ENCODE data around the gene SLC4A5.

SLC4A5 gene

DNA sequence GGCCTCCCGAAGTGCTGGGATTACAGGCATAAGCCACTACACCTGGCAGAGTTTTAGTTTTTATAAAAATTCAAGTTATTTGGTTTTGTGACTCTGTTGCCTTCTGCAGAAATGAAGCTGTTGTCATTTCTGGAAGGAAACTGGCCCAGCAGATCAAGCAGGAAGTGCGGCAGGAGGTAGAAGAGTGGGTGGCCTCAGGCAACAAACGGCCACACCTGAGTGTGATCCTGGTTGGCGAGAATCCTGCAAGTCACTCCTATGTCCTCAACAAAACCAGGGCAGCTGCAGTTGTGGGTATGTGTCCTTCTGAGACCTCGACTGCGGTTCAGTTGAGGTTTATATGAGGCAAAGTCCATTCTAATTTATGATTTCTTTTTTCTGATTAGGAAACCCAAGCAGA is 137.6 kb downstream of the SLC4A5 start:
- H3K27me3 ChIP-seq (ENCODE audit: control insufficient read depth, low read length): no peaks in the 10 kb centered on the region
- no peak overlapping the region for H3K27ac ChIP-seq (ENCODE audit: low read depth, low read length)
- peaks cover 89% of the 10 kb centered on the region for H3K79me2 ChIP-seq (ENCODE audit: control insufficient read depth, low read length)
- H3K4me3 ChIP-seq (ENCODE audit: low read length): no peak overlapping the region
- no peaks in the 10 kb centered on the region; the same call in 1 of the 2 replicates for H3F3A ChIP-seq (ENCODE audit: control insufficient read depth, insufficient read depth)
- peaks cover 33% of the 10 kb centered on the region for H3K4me1 ChIP-seq (ENCODE audit: control insufficient read depth, low read length)
- H3K9me2 ChIP-seq (replicated peaks; ENCODE audit: control insufficient read depth, low read length): no peaks in the 10 kb centered on the region
- peaks cover 38% of the 10 kb centered on the region for H4K20me1 ChIP-seq (ENCODE audit: control insufficient read depth, insufficient read depth, low read depth, low read length)
- no peak overlapping the region for H3K4me2 ChIP-seq (ENCODE audit: low read length)
- no peaks in the 10 kb centered on the region for H3K9me3 ChIP-seq (ENCODE audit: control insufficient read depth, insufficient read depth, low read length)
- peaks cover 95% of the 10 kb centered on the region for H3K36me3 ChIP-seq (ENCODE audit: control insufficient read depth, low read length)
- no peak for TF ChIP-seq EZH2phosphoT487 (IDR thresholded peaks at IDR 0.05; ENCODE audit: borderline replicate concordance, low read length)

DNA sequence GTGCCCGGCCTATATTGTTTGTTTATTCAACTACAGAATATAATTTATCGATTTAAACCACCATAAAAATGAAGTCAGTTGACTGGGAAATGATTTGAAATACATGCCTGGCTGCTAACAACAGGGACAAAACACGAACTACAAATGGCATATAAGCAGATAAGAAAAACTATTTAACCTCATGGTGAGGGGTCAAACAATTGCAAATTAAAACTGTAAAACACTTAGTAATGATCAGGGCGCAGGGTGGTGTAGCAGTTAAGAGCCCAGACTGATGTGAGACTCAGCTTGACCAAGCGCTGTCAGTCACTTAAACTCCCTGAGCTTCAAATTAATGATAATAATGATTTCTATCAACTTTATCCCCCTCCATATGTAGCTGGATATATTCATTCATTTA is 138.1 kb downstream of the SLC4A5 start:
- peaks cover 38% of the 10 kb centered on the region for H3K4me1 ChIP-seq (ENCODE audit: control insufficient read depth, low read length)
- H3K9me2 ChIP-seq (replicated peaks; ENCODE audit: control insufficient read depth, low read length): no peaks in the 10 kb centered on the region
- H3K4me2 ChIP-seq (ENCODE audit: low read length): peak overlapping the region; percentile 16; the same call in 1 of the 2 replicates
- peaks cover 94% of the 10 kb centered on the region for H3K79me2 ChIP-seq (ENCODE audit: control insufficient read depth, low read length)
- TF ChIP-seq CTCF (IDR thresholded peaks at IDR 0.05; ENCODE audit: low read depth, low read length, poor library complexity, severe bottlenecking) (no peak), EZH2phosphoT487 (IDR thresholded peaks at IDR 0.05; ENCODE audit: borderline replicate concordance, low read length) (no peak)
- H3F3A ChIP-seq (ENCODE audit: control insufficient read depth, insufficient read depth): no peaks in the 10 kb centered on the region; the same call in 1 of the 2 replicates
- H3K27ac ChIP-seq (ENCODE audit: low read depth, low read length): no peak overlapping the region
- no peaks in the 10 kb centered on the region for H3K9me3 ChIP-seq (ENCODE audit: control insufficient read depth, insufficient read depth, low read length)
- no peak overlapping the region for H3K4me3 ChIP-seq (ENCODE audit: low read length)
- no peaks in the 10 kb centered on the region for H3K27me3 ChIP-seq (ENCODE audit: control insufficient read depth, low read length)
- peaks cover 42% of the 10 kb centered on the region for H4K20me1 ChIP-seq (ENCODE audit: control insufficient read depth, insufficient read depth, low read depth, low read length)
- H3K36me3 ChIP-seq (ENCODE audit: control insufficient read depth, low read length): peaks cover 95% of the 10 kb centered on the region

DNA sequence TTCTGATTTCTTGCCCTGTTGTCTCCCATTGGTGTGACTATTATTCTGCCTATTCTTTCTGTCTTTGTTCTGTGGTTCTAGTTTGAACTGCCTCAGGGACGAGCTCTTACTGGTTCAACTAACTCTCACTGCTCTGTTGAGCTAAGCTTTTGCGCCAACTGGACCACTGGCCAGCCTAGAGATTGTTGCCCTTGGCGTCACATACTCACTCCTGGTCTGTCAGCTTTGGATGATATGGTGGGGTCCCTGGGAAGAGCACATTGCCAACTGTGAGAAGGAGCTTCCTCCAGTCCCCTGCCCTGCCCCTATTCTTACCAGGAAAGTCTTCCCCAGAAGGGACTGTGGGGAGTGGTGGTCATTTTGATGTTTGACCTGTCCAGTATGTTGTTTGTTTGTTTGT is 138.8 kb downstream of the SLC4A5 start:
- H3K27ac ChIP-seq (ENCODE audit: low read depth, low read length): no peak overlapping the region
- no peaks in the 10 kb centered on the region for H3K9me3 ChIP-seq (ENCODE audit: control insufficient read depth, insufficient read depth, low read length)
- no peaks in the 10 kb centered on the region for H3F3A ChIP-seq (ENCODE audit: control insufficient read depth, insufficient read depth)
- H3K4me1 ChIP-seq (ENCODE audit: control insufficient read depth, low read length): peaks cover 42% of the 10 kb centered on the region
- H4K20me1 ChIP-seq (ENCODE audit: control insufficient read depth, insufficient read depth, low read depth, low read length): peaks cover 48% of the 10 kb centered on the region
- H3K79me2 ChIP-seq (ENCODE audit: control insufficient read depth, low read length): peaks cover 95% of the 10 kb centered on the region
- H3K4me3 ChIP-seq (ENCODE audit: low read length): no peak overlapping the region
- no peak overlapping the region; the same call in 1 of the 2 replicates for H3K4me2 ChIP-seq (ENCODE audit: low read length)
- no peak for TF ChIP-seq EZH2phosphoT487 (IDR thresholded peaks at IDR 0.05; ENCODE audit: borderline replicate concordance, low read length)
- H3K9me2 ChIP-seq (replicated peaks; ENCODE audit: control insufficient read depth, low read length): no peaks in the 10 kb centered on the region
- H3K36me3 ChIP-seq (ENCODE audit: control insufficient read depth, low read length): peaks cover 95% of the 10 kb centered on the region
- no peaks in the 10 kb centered on the region for H3K27me3 ChIP-seq (ENCODE audit: control insufficient read depth, low read length)

- Histone ChIP-seq H3K9me2 (replicated peaks; ENCODE audit: control insufficient read depth, low read length) (no peaks in the 10 kb centered on the region), H3K27ac (ENCODE audit: low read depth, low read length) (no peak overlapping the region), H3K79me2 (ENCODE audit: control insufficient read depth, low read length) (peaks cover 89% of the 10 kb centered on the region), H3K4me2 (ENCODE audit: low read length) (peak overlapping the region; percentile 95), H3K9me3 (ENCODE audit: control insufficient read depth, insufficient read depth, low read length) (no peaks in the 10 kb centered on the region), H3K27me3 (ENCODE audit: control insufficient read depth, low read length) (no peaks in the 10 kb centered on the region), H3K36me3 (ENCODE audit: control insufficient read depth, low read length) (peaks cover 78% of the 10 kb centered on the region), H3K4me1 (ENCODE audit: control insufficient read depth, low read length) (peaks cover 58% of the 10 kb centered on the region), H3K4me3 (ENCODE audit: low read length) (peak overlapping the region; percentile 92), H3F3A (ENCODE audit: control insufficient read depth, insufficient read depth) (peaks cover 6% of the 10 kb centered on the region), H4K20me1 (ENCODE audit: control insufficient read depth, insufficient read depth, low read depth, low read length) (peaks cover 52% of the 10 kb centered on the region)
- TF ChIP-seq CTCF (IDR thresholded peaks at IDR 0.05; ENCODE audit: low read depth, low read length, poor library complexity, severe bottlenecking) (no peak), EZH2phosphoT487 (IDR thresholded peaks at IDR 0.05; ENCODE audit: borderline replicate concordance, low read length) (no peak)
Measured at GRCh38 chr2:74201596-74201995, 141.6 kb downstream of the SLC4A5 start.

Data from DOHH2 (cell line).